NCI-H1105 (cell line): ENCODE measurements around the gene CEBPA.

Source experiments
- DNase-seq: peaks from one replicate; lab custom pipeline; 2025; lab: John Stamatoyannopoulos, UW

CEBPA gene

DNA sequence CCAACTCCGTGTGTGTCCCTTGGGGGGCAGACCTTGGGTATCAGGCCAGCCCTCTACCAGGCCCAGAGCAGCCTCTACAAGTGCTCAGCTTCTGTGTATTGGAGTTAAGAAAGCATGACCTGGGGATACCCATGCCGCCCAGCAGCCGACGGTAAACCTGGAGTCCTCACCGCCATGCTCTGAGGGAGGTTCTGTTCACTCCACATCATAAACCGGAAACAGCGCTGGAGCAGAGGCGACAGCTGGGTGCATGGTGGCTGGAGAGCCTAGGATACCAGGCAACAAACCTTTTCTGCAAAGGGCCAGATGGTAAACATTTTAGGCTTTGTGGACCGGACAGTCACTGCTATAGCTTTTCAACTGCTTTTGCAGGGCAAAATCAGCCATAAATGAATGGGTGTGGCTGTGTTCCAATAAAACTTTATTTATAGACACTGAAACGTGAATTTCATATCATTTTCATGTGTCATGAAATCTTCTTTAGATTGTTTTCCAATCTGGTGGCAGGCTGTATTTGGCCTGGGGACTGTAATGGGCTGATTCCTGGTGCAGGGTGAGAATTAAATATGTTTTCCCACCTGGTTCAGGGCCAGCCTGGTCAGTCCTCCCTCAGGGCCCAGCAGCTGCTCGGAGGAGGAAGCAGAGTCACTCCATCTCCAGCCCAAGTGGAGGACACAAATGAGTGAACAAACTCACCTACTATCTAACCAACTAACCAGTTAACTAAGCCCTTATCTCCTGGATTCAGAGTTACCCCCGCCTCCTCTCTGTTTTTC lies 30.9 kb downstream of the CEBPA start:
- no peak for DNase-seq

DNA sequence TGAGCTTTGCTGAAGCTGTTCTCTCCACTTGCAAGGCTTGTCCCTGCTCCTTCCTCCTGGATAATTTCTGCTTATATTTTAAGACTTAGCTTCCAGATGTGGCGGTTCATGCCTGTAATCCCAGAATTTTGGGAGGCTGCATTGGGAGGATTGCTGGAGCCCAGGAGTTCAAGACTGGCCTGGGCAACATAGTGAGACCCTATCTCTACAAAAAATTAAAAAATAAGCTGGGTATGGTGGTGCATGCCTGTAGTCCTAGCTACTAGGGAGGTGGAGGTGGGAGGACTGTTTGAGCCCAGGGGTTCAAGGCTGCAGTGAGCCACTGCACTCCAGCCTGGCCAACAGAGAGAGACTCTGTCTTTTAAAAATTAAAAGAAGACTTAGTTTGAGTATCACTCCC lies 31.6 kb downstream of the CEBPA start:
- no peak for DNase-seq

DNA sequence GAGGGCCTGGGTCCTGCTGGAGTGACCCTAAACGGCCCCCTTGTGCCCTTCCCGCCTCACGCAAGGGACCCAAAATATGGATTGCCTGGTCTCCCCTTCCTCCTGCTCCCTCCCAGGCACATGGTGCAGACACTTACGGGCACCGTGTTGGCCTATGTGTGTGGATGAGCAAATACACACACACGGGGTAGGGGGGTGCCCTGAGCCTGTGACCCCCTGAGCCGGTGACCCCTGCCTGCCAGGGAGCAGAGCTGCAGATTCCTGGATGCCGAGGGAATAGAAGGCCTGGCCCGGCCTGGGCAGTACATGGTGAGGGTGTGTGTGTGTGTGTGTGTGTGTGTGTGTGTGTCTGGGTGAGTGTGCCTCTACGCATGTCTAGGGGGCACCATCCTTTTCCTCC lies 33.3 kb downstream of the CEBPA start:
- DNase-seq, result no peak

DNA sequence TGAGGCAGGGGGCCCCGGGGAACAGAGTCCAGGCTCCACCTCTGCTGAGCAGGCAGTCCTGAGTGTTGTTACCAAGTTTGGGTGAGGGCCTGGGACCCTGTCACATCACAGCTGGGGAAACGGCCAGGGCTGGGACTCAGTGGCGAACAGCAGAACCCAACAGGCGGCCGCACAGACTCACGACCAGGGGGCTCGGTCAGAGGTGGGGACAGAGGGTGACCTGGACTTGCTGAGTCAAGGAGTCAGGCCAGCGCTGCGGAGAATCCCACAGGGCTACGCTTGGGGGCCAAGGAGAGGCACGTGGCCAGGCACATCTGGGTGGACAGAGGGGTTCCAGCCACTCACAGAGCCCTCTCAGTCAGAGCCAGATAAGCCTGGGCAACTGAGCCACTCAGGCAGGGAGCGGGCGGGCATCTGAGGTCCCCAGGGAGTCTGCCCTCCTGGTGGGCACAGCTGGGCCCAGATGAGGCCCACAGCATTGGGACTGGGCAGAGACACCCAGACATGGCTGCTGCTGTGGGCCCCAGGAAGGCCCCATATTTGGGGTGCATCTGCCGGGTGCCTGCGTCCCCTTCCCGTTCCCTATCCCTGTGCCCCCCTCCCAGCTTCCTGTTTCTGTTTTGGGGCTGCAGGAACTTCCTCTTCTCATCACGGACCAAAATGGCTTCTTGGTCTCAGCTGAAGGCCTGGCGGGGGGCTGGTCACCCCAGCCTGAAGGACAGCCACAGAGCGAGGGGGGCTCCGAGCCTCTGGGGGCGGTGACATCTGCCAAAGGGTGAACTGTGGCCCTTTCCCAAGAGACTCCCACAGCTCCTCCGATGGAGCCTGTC lies 34.0 kb downstream of the CEBPA start:
- DNase-seq, result no peak

DNA sequence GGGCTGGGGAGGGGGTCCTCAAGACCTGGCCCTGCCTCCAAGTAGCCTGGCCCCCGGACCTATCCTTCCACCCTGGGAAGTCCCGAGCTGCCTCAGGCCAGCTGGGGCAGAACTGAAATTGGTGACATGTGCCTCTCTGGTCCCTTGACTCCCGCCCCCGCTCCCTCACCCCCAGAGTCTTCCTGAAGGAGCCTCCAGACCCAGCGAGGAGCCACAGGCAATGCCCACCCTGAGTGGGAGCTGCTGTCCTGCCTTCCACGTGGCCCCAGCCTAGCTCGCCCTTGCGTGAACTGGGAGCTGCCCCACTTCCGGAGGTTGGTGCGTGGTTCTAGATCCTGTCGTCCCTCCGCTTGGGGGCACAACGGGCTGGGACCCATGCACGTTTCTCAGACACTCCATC lies 34.6 kb downstream of the CEBPA start:
- DNase-seq, result no peak

DNA sequence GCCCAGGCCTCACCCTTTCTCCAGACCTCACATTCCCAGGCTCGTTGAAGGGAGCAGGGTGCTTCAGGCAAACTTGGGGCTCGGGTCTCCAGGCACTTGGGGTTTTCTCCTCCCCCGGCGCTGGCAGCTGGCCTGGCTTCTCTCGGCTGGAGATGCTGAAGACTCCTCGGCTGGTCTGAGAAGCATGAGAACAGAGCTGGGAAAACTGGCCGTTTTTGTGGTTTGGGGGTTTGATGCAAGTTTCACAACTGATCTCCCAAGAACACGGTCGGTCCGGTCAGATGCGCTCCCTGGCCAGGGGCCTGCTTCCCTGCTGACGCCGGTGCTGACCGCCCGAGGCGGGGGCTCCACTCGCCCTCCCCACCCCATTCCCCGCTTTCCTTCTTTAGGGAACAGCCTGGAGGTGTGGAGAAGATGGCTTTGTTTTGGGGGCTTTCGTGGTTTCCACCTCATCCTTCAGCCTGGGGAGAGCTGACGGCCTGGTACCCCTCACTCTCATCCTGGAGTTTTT lies 35.3 kb downstream of the CEBPA start:
- no peak for DNase-seq

DNA sequence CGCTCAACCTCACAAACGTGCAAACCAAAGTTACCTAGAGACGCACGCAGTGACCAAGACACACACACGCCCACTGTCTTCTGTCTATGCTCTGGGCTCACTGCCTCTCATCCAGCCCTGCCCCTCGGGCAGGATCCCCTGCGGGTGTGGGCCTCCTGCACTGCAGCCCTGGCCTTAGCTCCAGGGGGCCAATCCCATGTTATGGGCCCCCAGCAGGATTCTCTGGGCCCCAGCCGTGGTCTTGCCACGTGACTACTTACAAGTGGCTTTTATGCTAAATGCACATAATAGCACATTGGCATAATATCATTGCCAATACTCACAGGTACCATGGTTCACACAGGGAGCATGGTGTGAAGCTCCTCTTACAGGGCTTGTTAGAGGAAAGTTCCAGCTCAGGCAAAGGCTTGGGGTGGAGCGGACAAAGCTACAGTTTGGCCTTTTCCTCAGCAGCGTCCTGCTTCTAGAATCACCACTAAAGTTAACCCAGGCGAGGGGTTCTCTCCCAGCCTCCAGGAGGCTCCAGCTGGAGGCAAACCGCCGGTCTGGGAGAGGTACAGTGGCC lies 37.4 kb downstream of the CEBPA start:
- DNase-seq, result no peak

DNA sequence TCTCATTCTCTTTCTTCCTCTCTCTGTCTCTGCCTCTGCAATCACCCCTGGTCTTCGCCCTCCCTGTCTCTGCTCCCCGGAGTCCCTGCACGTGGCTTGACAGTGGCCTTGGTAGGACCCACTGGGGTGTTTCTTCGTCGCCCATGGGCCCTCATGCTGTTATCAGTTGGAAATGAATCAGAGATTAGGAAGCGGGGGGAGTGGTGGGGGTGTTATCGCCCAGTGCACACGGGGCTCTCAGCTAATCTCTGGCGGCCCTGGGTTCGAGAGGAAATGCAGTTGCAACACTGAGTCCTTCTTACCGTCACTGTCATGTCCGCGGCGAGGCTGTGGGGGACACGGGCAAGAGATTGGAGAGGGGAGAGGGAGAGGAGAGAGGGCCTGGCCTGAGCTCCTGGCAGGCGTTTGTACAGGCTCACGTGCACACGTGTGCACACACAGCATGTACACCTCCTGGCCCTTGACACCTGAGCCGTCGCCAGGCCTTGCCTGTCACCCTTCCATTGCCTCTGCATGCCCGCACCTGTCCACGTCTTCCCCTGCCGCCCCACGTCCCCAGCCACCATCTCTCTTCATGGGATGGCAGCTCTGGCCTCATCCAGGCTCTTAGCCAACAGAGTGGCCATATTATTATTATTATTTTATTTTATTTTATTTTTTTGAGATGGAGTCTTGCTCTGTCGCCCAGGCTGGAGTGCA lies 38.9 kb downstream of the CEBPA start:
- no peak for DNase-seq

DNA sequence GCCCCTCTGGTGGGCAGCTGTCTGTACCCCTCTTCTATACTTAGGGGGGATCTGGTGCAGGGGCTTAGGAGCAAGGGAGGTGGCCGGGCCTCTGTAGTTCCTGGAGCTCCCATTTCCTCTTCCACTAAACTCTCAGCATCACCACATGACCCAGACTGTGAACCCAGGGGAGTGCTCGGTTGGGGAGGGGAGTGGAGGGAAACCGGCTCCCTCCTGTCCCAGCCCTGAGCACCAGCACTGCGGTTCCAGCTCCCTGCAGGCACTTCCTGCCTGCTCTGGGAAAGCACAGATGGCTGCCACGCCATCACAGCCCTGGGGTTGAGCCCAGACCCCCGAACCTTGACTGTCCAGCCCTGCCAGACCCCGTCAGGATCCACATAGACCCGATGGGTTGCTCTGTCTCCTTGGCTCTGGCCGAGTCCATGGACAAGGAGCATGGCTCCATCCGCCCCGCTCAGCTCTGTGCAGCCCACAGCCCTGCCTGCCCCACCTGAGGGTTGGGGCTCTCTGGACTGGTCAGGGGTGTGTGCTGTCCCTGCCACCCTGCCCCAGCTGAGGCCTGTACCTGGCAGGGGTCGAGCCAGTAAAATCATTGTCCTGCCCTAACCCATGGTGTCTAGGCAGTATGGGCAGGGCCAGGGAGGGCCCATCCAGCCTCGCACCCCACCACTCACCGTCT lies 40.7 kb downstream of the CEBPA start:
- DNase-seq, result no peak

DNA sequence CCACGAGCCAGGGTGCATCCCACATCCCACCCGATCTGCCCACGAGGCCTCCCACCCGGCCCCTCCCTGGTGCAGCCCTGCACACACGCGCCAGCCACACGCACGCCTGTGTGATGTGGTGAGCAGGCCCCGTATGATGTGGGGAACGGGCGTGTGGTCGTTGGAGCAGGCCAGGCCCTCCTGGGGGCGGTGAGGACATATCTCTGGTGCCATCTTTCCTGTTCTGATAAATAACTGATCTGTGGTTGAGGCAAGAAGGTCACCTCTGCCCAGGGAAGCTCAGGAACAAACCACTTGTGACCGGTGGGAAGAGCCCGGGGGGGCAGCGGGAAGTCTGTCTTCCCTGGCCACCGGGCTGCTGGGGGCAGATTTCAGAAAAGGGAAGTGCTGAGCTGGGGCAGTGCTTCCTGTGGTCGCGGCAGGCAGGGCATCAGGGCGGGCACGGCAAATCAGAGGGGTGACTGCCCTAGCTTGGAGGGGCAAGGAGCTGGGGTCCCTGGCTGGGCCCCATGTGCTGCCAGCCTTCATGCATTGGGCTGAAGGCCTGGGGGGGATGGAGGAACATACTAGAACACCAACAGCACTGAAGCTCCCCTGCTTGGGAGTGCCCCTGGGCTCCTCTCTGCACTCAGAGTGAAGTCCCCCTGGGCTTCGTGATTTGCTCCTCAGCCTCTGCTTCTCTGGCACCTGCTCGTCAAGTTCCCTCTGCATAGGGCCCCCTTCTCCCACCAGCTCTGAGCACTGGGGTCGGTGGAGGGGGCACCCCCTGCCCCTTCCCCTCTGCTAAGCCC lies 41.5 kb downstream of the CEBPA start:
- DNase-seq, result no peak

DNA sequence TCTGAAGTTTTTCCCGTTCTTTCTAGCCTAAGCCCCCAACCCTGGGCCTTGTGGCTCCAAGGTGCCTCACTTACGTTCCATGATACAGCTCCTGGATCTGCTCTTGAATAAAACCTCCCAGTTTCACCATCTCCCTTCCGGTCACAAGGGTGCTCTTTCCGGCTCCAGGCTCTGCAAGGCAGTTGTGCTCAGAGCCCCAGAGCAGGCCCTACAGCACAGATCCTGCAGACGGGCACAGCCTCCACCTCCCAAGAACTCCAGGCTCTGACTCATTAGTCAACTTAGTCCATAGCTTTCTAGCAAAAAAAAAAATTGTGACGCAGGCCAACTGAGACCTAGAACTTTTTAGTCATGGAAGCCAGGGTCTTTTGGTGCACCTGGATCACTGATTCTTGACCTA lies 42.8 kb downstream of the CEBPA start:
- DNase-seq, result no peak

DNA sequence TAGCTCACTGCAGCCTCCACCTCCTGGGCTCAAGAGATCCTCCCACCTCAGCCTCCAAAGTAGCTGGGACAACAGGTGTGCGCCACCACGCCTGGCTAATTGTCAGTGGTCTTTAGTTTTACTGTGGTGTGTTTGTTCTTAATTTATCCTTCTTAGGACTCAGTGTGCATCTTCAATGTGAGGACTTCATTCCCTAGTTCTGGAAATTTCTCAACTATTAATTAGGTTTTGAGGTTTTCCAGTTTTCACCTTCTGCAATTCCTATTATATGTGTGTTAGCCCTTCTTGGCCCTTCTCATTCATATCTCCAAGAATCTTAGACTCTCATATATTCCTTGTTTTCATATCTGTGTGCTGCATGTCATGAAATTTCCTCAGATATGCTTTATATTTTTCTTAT lies 44.5 kb downstream of the CEBPA start:
- DNase-seq, result no peak

DNA sequence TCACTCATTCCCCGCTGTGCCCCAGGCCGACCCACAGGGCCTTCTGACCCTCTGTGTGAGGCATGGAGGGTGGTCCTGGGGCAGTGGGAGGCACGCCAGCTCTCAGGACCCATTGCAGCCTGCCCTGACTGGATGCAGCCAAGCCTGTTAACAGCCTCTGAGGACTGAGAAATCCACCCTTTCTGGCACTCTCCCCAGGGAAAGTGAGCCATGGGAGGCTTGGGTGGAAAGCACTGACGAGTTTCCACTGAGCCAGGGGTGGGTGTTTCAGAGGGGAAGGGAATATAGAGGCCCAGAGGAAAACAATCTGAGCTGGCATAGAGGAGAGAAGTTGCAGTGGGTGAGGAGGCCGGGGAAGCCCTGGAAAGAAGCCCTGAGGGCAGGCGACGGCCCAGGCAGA lies 46.1 kb downstream of the CEBPA start:
- DNase-seq, result no peak

DNA sequence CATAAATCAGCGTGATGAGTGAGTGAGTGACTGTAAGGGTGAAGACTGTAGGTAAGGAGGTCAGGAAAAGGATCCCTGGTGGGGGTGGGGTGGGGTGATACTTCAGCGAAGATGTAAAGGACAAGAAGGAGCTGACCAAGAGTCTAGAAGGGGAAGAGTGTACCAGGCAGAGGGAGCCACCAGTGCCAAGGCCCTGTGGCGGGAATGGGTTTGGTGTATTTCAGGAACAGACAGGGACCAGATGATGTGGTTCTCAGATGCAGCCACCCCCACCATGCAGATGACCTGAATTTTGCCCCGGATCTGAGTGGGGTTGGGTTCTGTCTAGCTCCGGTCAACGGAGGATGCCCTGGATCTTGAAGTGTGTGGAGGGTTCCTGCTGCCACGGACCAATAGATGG lies 46.6 kb downstream of the CEBPA start:
- DNase-seq, result no peak

DNA sequence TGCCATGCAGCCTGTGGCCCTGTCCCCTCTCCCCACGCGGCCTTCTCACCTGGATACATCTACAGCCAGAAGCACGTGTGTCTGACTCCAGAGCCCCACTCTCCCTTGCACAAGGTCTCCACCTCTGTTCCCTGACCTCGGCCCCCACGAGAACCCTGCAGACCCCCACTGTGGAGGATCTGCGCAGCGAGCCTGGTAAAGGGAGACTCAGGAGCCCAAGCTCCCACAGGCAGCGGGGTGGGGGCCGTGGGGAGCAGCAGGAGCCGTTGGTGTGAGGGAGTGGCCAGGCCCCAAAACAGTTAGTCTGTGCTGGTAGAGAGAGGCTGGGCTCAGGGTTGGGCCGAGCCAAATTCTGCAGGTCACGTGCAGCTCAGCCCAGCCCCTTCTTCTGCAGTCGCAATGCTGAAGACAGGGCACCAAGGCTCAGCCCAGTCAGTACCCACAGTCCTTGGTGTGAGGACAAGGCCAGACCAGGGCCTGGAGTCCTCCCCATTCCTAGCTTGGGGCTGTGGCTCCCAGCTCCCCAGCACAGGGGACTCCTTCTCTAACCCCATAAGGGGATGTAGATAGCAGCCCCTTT lies 48.0 kb downstream of the CEBPA start:
- DNase-seq, result no peak

DNA sequence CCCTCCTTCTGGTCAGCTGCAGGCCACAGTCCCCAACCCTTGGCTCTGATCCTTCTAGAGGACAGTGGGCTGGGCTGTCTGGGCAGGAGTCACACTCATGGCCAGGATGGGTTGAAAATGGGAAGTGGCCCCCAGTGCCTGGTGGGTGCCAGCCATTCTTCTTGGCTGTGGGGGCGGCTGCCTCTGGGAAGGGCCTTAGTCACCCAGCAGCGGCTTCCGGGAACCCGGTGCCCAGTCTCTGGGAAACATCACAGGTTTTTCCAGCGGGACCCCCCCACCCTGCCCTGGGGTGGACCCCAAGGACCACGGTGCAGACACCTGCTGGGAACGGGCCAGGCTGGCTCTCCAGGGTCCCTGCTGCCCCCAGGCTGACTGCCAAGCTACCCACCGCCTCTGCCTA lies 49.4 kb downstream of the CEBPA start:
- DNase-seq, result no peak

DNA sequence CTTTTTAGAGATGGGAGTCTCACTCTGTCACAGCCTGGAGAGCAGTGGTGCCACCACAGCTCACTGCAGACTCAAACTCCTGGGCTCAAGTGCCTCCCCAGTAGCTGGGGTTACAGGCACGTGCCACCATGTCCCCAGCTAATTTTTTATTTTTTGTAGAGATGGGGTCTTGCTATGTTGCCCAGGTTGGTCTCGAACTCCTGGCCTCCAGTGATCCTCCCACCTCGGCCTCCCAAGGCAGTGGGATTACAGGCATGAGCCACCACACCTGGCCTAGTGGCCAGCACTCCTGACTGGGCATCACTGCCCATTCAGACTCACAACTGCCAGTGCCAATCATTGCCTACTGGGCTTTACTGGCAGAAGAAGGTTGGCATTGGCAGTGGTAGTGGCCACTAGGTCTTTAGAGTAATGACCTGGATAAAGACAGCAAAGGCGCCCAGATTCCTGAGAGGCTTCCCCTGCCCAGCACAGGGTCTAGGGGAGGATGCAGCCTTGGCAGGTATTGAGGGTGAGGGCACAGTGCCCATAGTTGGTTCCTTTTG lies 49.8 kb downstream of the CEBPA start:
- no peak for DNase-seq

DNA sequence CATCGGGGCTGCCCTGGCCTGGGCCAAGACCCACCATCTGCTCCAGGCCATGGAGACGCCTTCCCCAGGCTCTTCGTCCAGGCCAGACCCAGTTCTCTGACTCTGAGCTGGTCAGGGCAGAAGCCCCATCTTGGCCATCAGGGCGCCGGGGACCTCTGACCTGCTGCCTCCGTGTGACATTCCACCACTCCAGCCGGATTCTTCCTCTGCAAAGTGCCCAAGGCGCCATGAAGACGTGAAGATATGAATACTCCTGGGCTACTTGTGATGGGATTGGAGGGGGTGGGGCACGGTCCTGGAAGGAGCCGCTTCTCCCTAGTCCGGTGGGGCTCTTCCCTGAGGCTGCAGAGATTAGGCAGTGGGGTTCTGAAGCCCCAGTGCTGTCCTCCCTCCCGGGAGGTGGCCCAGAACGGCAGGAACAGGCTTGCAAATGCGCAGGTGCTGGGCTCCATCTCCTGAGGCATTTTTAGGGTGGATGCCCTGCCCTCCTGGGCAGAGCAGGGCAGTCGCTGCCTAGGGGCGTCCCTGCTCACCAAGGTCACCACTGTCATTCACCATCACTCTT lies 50.7 kb downstream of the CEBPA start:
- DNase-seq, result no peak

DNA sequence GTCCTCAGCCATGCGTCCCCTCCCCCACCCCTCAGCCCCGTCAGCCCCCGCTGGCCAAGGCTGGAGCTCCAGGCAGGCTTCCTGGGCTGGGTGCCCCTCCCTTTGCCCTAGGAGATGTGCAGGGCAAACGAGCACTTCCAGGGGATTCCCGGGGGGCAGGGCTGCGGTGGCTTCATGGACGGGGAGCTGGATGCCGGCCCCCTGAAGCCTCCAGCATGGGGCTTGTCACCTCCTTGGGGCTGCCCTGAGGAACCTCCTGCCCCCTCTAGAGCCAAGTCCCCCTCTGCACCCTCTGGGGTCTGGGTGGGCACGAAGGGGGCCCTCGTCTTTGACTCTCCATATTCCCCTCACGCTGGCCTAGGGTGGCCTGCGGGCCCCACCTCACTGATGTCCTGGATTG lies 51.3 kb downstream of the CEBPA start:
- no peak for DNase-seq

DNA sequence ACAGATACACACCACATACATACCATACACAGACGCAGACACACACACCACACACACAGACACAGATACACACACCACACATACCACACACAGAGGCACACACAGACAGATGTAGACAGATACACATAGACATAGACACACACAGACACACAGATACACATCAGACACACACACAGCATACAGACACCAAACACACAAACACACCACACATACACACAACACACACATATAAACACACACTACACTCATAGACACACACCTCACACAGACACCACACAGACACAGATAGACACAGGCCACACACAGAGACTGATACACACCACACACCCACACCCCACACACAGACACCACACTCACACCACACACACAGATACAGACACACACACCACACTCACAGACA lies 51.8 kb downstream of the CEBPA start:
- no peak for DNase-seq
